Measurements from ENCODE around the gene TRIM41.

The TRIM41 gene

DNA sequence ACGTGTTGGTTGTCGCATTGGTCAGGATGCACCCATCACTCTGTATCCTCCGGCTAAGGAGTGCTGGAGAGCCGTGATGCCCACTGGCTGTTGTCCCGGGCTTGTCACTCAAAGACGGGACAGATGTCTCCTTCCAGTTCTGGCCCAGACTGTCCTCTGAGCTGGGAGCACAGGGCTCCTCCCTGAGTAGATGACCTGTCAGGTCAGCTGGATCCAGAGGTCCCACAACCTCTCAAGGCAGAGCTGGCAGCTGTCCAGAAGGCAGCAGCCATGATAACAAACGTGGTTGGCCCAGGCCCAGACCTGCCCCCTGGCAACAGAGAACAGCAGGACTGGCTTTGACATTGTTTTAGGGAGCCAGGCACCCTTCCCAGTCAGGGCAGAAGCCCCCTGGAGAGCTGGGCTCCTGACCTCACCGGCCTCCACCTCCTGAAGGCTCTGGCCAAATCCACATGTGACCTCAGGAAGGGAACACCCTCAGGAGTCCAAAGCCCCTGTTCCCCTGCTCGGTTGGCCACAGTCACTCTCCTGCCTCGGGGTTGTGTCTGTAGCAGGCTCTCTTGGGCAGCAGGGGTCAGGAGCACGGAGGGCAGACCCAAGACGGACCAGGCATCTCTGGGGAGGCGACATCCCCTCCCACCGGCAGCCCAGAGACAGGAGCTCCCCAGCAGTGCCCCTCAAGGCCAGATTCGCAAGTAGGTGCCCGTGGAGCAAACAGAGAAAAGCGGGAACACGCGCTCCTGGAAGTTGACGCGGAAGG lies 28.4 kb upstream of the TRIM41 start:
- TF ChIP-seq, protein P1, sequence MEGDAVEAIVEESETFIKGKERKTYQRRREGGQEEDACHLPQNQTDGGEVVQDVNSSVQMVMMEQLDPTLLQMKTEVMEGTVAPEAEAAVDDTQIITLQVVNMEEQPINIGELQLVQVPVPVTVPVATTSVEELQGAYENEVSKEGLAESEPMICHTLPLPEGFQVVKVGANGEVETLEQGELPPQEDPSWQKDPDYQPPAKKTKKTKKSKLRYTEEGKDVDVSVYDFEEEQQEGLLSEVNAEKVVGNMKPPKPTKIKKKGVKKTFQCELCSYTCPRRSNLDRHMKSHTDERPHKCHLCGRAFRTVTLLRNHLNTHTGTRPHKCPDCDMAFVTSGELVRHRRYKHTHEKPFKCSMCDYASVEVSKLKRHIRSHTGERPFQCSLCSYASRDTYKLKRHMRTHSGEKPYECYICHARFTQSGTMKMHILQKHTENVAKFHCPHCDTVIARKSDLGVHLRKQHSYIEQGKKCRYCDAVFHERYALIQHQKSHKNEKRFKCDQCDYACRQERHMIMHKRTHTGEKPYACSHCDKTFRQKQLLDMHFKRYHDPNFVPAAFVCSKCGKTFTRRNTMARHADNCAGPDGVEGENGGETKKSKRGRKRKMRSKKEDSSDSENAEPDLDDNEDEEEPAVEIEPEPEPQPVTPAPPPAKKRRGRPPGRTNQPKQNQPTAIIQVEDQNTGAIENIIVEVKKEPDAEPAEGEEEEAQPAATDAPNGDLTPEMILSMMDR (conservative IDR thresholded peaks at IDR 0.05; ENCODE audit: low read depth, low read length): no peak
- H3K4me3 ChIP-seq (ENCODE audit: low read depth, low read length): no peak overlapping the region
- DNase-seq (ENCODE audit: low read depth): no peak

DNA sequence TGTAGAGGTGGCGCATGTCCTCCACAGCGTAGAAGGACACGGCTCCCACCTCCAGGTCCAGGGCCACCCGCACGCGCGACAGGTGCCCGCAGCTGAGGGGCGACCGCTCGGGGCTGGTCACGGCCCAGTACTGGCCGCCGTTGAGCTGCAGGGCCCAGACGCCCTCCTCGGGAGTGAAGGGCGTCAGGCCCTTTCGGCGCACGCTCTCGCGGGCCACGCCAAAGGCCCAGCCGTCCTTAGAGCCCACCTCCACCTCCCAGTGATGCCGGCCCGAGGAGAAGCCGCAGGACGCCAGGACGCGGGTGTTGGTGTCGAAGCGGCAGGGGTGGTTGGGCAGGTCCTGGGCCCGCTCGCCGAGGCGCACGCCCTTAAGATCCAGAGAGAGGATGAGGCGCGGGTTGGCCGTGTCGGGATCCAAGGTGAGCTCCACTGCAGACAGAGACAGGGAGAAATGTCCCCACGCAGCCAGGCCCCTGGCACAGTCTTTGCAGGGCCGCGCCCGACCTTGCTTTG lies 27.8 kb upstream of the TRIM41 start:
- TF ChIP-seq, protein P1 (conservative IDR thresholded peaks at IDR 0.05; ENCODE audit: low read depth, low read length): no peak
- H3K4me3 ChIP-seq (ENCODE audit: low read depth, low read length): no peak overlapping the region
- DNase-seq (ENCODE audit: low read depth): no peak

DNA sequence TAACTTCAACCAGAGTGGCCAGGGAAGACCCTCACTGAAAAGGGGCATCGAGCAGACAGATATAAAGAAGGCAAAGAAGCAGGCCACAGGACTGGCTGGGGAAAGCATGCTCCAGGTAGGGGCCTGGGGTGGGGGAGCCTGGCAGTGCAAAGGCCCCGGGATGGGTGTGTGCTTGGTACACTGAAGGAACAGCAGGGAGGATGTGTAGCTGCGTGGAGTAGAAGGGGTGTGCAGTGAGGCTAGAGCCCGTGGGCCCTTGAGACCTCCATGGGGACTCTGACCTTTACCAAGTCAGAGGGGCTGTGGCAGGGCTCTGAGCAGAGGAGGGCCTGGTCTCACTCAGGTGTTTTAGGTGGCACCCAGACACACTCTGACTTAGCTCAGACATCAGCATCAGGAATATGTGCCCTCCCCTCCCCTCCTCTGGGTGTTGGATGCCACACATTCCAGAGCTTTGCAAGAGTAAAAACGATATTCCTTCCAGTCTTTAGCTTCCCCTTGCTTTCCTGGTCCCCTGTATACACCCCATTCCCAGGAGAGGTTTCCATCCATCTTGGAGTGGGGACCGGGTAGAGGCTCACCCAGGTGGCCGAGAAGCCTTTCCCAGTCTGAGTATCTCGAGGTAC lies 25.6 kb upstream of the TRIM41 start:
- no peak for DNase-seq (ENCODE audit: low read depth)
- no peak overlapping the region for H3K4me3 ChIP-seq (ENCODE audit: low read depth, low read length)
- TF ChIP-seq, protein P1 (conservative IDR thresholded peaks at IDR 0.05; ENCODE audit: low read depth, low read length): no peak

DNA sequence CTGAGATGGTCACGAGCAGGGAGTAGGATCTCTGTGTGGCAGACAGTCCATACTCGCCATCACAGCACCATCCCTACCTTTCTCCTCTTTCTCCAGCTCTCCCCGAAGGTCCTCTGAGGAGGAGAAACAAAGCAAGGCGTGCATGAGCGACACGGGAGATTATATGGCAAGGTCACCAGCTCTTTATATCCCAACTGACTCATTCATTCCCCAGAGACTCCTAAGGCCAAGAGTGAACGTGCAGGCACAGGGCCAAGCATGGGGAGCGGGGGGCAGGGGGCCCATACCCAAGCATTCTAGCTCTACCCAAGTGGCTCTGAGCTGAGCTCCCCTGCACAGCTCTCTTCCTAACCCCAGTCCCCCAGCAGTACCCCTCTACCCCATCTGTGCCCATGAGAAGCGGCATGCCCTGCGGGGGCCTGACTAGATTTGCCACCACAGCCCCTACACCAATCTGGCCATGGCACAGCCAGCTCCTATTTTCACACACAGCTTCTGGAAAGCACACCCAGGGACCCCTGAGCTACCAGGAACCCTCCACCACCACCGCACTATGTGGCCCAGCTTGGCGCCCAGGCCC lies 24.9 kb upstream of the TRIM41 start:
- TF ChIP-seq, protein P1 (conservative IDR thresholded peaks at IDR 0.05; ENCODE audit: low read depth, low read length): no peak
- no peak overlapping the region for H3K4me3 ChIP-seq (ENCODE audit: low read depth, low read length)
- DNase-seq (ENCODE audit: low read depth): no peak

DNA sequence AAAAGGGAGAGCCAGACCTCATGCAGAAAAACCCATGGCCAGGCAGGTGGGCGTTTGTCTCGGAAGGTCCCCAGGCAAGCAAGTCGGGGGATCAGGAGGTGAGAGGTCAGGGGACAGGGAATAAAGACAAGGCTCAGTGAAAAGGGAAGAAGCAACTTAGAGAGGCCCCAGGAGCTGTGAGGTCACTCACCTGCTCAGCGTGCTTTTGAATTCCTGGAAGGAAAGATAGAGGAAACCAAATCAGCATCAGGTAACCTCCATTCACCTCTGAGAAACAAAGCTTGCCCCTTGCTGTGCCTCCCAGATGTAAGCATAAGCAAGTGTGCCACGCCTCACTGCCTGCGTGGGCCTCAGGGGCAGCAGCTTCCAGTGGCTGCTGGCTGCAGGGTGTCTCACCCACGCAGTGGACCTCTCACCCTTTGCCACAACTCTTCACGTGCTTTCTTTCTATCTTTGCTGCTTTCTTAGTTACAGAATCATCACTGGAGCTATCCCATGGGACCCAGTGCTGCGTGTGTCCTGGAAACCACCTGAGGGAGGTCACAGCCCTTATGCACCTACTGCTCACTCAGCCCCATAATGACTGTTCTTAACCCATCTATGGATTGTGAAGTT lies 24.1 kb upstream of the TRIM41 start:
- no peak overlapping the region for H3K4me3 ChIP-seq (ENCODE audit: low read depth, low read length)
- TF ChIP-seq, protein P1 (conservative IDR thresholded peaks at IDR 0.05; ENCODE audit: low read depth, low read length): no peak
- DNase-seq (ENCODE audit: low read depth): no peak

DNA sequence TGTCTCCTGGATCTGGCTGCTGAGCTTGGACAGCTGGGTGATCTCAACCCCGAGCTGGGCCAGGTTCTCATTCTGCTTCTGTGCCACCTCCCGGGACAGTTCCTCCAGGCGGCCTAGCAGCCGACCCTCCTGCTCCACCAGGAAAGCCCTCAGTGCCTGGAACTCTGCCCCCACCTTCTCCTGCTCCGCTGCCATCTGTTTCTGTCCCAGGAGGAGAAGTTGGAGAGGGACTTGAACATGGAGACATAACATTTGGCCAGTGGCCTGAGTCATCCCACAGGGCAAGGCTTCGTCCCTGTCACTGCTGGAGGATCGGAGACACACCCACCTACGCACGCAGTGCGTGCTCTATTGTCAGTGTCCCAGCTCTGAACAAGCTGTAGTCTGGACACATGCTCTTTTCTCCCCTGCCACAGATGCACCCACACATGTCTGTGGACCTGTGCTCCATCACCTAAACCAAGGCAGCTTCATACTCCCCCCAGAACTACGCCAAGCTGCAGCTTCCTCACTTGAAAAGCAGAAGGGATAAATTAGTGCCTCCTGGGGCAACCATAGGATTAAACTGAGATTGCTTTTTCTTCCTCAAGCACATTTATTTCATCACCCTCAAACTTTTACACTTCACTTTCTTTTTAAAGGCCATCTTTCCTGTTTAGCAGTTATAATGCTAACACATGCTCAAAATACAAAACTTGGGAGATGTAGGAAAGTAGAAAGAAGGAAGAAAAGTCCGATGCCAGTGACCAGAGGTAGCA lies 23.0 kb upstream of the TRIM41 start:
- DNase-seq (ENCODE audit: low read depth): no peak
- TF ChIP-seq, protein P1 (conservative IDR thresholded peaks at IDR 0.05; ENCODE audit: low read depth, low read length): no peak
- no peak overlapping the region for H3K4me3 ChIP-seq (ENCODE audit: low read depth, low read length)

All from choroid plexus epithelial cell (primary cell).